GM12801 (cell line): ENCODE data around the gene POP5.

Experiments
- CTCF ChIP-seq: IDR thresholded peaks from one replicate; pipeline ENCODE4 v1.5.1; 2011; ENCODE audit warnings: control low read depth; ENCODE audit not compliant: insufficient read length; ENCODE audit errors: extremely low read depth

POP5 gene

GRCh38 chr12:120614848-120615247 is 33.6 kb upstream of the POP5 start:
- no peak for TF ChIP-seq CTCF

- TF ChIP-seq CTCF: no peak
Observed at GRCh38 chr12:120610560-120610959, 29.4 kb upstream of the POP5 start.

GRCh38 chr12:120599672-120600552 is 18.7 kb upstream of the POP5 start:
- TF ChIP-seq CTCF: no peak

GRCh38 chr12:120598674-120599463 is 17.7 kb upstream of the POP5 start:
- no peak for TF ChIP-seq CTCF

GRCh38 chr12:120597861-120598260 is 16.7 kb upstream of the POP5 start:
- no peak for TF ChIP-seq CTCF

GRCh38 chr12:120596901-120597300 is 15.7 kb upstream of the POP5 start:
- TF ChIP-seq CTCF: no peak
